ENCODE results near the gene SLC39A10. TPM values are rescaled to one million over a fixed set of nuclear protein-coding genes. Genes with fewer than 3 reads are reported as not detected.

The SLC39A10 gene, protein sequence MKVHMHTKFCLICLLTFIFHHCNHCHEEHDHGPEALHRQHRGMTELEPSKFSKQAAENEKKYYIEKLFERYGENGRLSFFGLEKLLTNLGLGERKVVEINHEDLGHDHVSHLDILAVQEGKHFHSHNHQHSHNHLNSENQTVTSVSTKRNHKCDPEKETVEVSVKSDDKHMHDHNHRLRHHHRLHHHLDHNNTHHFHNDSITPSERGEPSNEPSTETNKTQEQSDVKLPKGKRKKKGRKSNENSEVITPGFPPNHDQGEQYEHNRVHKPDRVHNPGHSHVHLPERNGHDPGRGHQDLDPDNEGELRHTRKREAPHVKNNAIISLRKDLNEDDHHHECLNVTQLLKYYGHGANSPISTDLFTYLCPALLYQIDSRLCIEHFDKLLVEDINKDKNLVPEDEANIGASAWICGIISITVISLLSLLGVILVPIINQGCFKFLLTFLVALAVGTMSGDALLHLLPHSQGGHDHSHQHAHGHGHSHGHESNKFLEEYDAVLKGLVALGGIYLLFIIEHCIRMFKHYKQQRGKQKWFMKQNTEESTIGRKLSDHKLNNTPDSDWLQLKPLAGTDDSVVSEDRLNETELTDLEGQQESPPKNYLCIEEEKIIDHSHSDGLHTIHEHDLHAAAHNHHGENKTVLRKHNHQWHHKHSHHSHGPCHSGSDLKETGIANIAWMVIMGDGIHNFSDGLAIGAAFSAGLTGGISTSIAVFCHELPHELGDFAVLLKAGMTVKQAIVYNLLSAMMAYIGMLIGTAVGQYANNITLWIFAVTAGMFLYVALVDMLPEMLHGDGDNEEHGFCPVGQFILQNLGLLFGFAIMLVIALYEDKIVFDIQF
- total RNA-seq (2022; extraction: Qiagen RNA extraction; ENCODE audit: low read depth): 8.5 to 21.9 TPM (median 21.2 TPM) in 5 replicates

GRCh38 chr2:195656859-195657633, at the start of gene SLC39A10:
Gene SLC39A10 (plus strand): TSS chr2:195657226. CDS start chr2:195680043, 22,817 bp downstream.

Data from A549 treated with RU486 at 1 μM for 4 hours (cell line).